GM12872 (cell line): ENCODE results near the gene GNB1L.

Experiments
- CTCF ChIP-seq: IDR thresholded peaks from 3 replicates; pipeline ENCODE4 v1.5.1; 2011; ENCODE audit warnings: low read depth, mild to moderate bottlenecking, low read length, moderate library complexity; ENCODE audit not compliant: insufficient read depth

The GNB1L gene

DNA sequence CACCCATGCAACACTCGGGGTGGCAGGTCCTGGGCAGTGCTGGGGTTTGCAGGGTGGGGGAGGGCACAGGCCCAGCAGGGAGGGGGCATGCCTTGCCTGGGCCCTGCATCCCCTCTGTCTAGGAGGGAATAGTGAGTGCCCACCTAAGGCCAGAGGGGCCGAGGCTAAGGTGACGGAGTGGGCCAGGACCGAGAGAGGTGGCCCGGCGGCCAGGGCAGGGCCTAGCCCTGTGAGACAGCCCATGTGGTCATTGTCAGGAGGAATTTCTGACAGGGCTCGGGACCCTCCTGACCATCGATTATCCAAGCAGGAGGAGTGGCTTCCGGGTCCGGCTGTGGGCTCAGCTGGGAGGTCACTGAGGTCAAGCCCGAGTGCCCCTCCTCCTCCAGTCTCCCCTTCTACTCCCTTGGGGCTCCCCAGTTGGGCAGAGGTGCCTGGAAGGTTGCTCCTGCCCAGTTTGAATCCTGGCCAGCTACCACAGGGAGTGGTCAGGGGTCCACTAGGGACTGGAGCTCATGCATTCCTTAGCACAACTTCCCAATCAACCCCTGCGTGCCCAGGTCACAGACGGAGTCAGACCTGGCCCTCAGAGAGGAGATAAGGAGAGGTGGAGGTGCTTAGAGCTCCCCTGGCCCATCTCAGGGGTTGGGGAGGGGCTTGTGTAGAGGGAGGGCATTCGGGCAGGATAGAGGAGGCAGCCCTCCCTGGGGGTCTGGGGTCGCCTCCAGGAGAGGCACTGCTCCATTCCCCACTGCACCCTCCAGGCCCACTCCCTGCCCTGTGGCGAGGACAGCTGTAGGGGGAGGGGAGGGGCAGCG lies 116.6 kb downstream of the GNB1L start:
- TF ChIP-seq CTCF, result no peak

GRCh38 chr22:19735665-19736510 lies 118.8 kb downstream of the GNB1L start:
- no peak for TF ChIP-seq CTCF

DNA sequence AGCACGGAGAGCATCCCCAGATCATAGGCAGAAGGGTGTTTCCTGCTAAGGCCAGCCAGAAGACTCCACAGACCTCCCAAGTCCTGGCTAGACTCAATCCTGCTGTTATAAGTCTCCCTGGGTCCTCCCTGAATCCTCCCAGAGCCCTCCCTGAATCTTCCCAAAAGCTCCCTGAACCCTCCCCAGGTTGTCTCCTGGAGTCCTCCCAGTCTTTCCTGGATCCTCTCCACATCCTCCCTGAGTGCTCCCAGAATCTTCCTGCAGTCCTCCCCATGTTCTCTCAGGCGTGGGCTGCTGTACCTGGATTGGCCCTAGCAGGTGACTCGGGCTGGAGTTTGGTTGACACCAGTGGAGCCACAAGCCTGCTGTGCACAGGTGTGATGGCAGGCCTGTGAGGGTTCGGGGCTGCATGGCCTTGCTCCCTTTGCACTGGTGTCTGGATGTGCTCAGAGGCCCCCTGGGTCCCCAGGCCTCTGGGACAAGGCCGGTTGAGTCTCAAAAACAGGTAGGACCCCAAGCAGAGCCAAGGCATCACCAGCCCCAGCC lies 119.8 kb downstream of the GNB1L start:
- TF ChIP-seq CTCF, result no peak

GRCh38 chr22:19734163-19734562 lies 120.5 kb downstream of the GNB1L start:
- TF ChIP-seq CTCF, result no peak

- TF ChIP-seq CTCF, result no peak
These were observed 120.9 kb downstream of the GNB1L start for GRCh38 chr22:19733755-19734154.
